ENCODE results near the gene SLFN12L. TPM values are rescaled to one million over a fixed set of nuclear protein-coding genes. Genes with fewer than 3 reads are reported as not detected.

SLFN12L gene
- total and polyA plus RNA-seq, 2 donors (not counting 1 experiment from before 2014, with no cell fraction given) = 0.43 to 3.8 TPM

GRCh38 chr17:35560703-35561102, 23.2 kb upstream of the SLFN12L start, which contains the start of gene SLFN14:
SLFN14 (minus strand) TSS chr17:35560819; CDS start chr17:35558062, 2,757 bp downstream.
- H3K4me1 Mint-ChIP-seq = no peaks in the 10 kb centered on the region
- Histone ChIP-seq H3K79me2 (ENCODE audit: control insufficient read depth, insufficient read depth, low read length) (no peaks in the 10 kb centered on the region), H3K36me3 (replicated peaks in 1 of 2; ENCODE audit: control extremely low read depth in 1 of 2, control insufficient read depth in 1 of 2, extremely low read depth in 1 of 2, insufficient read depth in 2 of 2, low read length in 1 of 2) (no peaks in the 10 kb centered on the region), H3K9me3 (ENCODE audit: control extremely low read depth in 1 of 3, control insufficient read depth in 2 of 3, insufficient read depth in 1 of 3, low read length in 2 of 3) (no peaks in the 10 kb centered on the region), H3K4me1 (ENCODE audit: control insufficient read depth in 2 of 2, insufficient read depth in 2 of 2, low read length in 2 of 2) (no peaks in the 10 kb centered on the region), H4K20me1 (ENCODE audit: control insufficient read depth, insufficient read depth, low read length, poor library complexity, severe bottlenecking) (no peaks in the 10 kb centered on the region), H2AFZ (ENCODE audit: insufficient read depth, low read depth, low read length, poor library complexity, severe bottlenecking) (no peak within 1 kb of the TSS), H3K27ac (ENCODE audit: low read length in 2 of 2) (no peak within 1 kb of the TSS), H3K4me3 (ENCODE audit: control extremely low read depth in 1 of 5, extremely low read depth in 1 of 5, insufficient read depth in 1 of 5, low read depth in 2 of 5, low read length in 4 of 5) (no peak within 1 kb of the TSS), H3K4me2 (replicated peaks; ENCODE audit: low read depth, low read length, poor library complexity, severe bottlenecking) (no peak within 1 kb of the TSS), H3K9ac (ENCODE audit: low read length) (no peak within 1 kb of the TSS), H3K27me3 (replicated peaks in 1 of 4; ENCODE audit: control extremely low read depth in 1 of 4, control insufficient read depth in 3 of 4, insufficient read depth in 4 of 4, low read length in 3 of 4) (peaks cover 0 to 12% (median 0%) of the 10 kb centered on the region in 4 experiments)
- no CpG with 5 or more reads among the region's 3 CpGs for WGBS (ENCODE audit: insufficient coverage)
- H3K27me3 Mint-ChIP-seq = peaks cover 30% of the 10 kb centered on the region
- ChIA-PET CTCF (no interaction called here), POLR2A (no interaction called here)
- TF ChIP-seq EZH2 (IDR thresholded peaks at IDR 0.05; ENCODE audit: borderline replicate concordance, insufficient read depth, low read depth, low read length, poor library complexity, severe bottlenecking) (no peak), CTCF (IDR thresholded peaks at IDR 0.05) (no peak)
- no peak within 1 kb of the TSS for H3K27ac Mint-ChIP-seq
- ATAC-seq (ENCODE audit: low read depth) = no peak
- no peaks in the 10 kb centered on the region for H3K9me3 Mint-ChIP-seq (ENCODE audit: insufficient read depth)
- intact Hi-C loops (cut with micrococcal nuclease) = no loop called here
- no peak within 1 kb of the TSS for H3K4me3 Mint-ChIP-seq
- no peak for DNase-seq

GRCh38 chr17:35559495-35560210, 22.2 kb upstream of the SLFN12L start:
- Histone ChIP-seq H3K27me3 (replicated peaks in 1 of 4; ENCODE audit: control extremely low read depth in 1 of 4, control insufficient read depth in 3 of 4, insufficient read depth in 4 of 4, low read length in 3 of 4) (peaks cover 0 to 14% (median 0%) of the 10 kb centered on the region in 4 experiments), H3K9me3 (ENCODE audit: control extremely low read depth in 1 of 3, control insufficient read depth in 2 of 3, insufficient read depth in 1 of 3, low read length in 2 of 3) (no peaks in the 10 kb centered on the region), H4K20me1 (ENCODE audit: control insufficient read depth, insufficient read depth, low read length, poor library complexity, severe bottlenecking) (no peaks in the 10 kb centered on the region), H3K4me1 (ENCODE audit: control insufficient read depth in 2 of 2, insufficient read depth in 2 of 2, low read length in 2 of 2) (no peaks in the 10 kb centered on the region), H3K4me2 (replicated peaks; ENCODE audit: low read depth, low read length, poor library complexity, severe bottlenecking) (no peak overlapping the region), H3K79me2 (ENCODE audit: control insufficient read depth, insufficient read depth, low read length) (no peaks in the 10 kb centered on the region), H3K36me3 (replicated peaks in 1 of 2; ENCODE audit: control extremely low read depth in 1 of 2, control insufficient read depth in 1 of 2, extremely low read depth in 1 of 2, insufficient read depth in 2 of 2, low read length in 1 of 2) (no peaks in the 10 kb centered on the region), H3K27ac (ENCODE audit: low read length in 2 of 2) (no peak overlapping the region), H3K4me3 (ENCODE audit: control extremely low read depth in 1 of 5, extremely low read depth in 1 of 5, insufficient read depth in 1 of 5, low read depth in 2 of 5, low read length in 4 of 5) (no peak overlapping the region), H2AFZ (ENCODE audit: insufficient read depth, low read depth, low read length, poor library complexity, severe bottlenecking) (no peak overlapping the region), H3K9ac (ENCODE audit: low read length) (no peak overlapping the region)
- DNase-seq (no peak), ATAC-seq (ENCODE audit: low read depth) (no peak)
- no peaks in the 10 kb centered on the region for H3K9me3 Mint-ChIP-seq (ENCODE audit: insufficient read depth)
- intact Hi-C loops (cut with micrococcal nuclease) = no loop called here
- no peak overlapping the region for H3K4me3 Mint-ChIP-seq
- H3K27me3 Mint-ChIP-seq = peaks cover 36% of the 10 kb centered on the region
- TF ChIP-seq EZH2 (IDR thresholded peaks at IDR 0.05; ENCODE audit: borderline replicate concordance, insufficient read depth, low read depth, low read length, poor library complexity, severe bottlenecking) = no peak
- TF ChIP-seq CTCF (IDR thresholded peaks at IDR 0.05) = no peak
- no peak overlapping the region for H3K27ac Mint-ChIP-seq
- WGBS (ENCODE audit: insufficient coverage) = no CpG with 5 or more reads among the region's 2 CpGs
- POLR2A ChIA-PET = no interaction called here
- CTCF ChIA-PET = no interaction called here
- H3K4me1 Mint-ChIP-seq = no peaks in the 10 kb centered on the region

Data from B cell (primary cell).